KOPT-K1 (cell line): ENCODE data around the gene CALD1.

Source experiments
- H3K27ac ChIP-seq: fragments of 200-600 bp; sonication (generic); 2 replicates; pipeline ENCODE4 v1.5.1; 2016; ENCODE audit warnings: antibody characterized with exemption, mild to moderate bottlenecking, low read depth, low read length; ENCODE audit not compliant: poor library complexity, severe bottlenecking
- H3K36me3 ChIP-seq: fragments of 200-600 bp; sonication (generic); 2 replicates; pipeline ENCODE4 v1.5.1; 2017; ENCODE audit warnings: antibody characterized with exemption, mild to moderate bottlenecking, low read length, moderate library complexity; ENCODE audit not compliant: insufficient read depth
- H3K9me3 ChIP-seq: fragments of 200-600 bp; sonication (generic); 2 replicates; pipeline ENCODE4 v1.5.1; 2017; ENCODE audit warnings: antibody characterized with exemption, low read length, mild to moderate bottlenecking; ENCODE audit not compliant: insufficient read depth, poor library complexity, severe bottlenecking

CALD1 gene

GRCh38 chr7:134842886-134843430, 63.5 kb downstream of the CALD1 start:
- no peaks in the 10 kb centered on the region for H3K9me3 ChIP-seq
- no peak overlapping the region for H3K27ac ChIP-seq

GRCh38 chr7:134844200-134844599, 64.8 kb downstream of the CALD1 start:
- no peaks in the 10 kb centered on the region for H3K36me3 ChIP-seq
- no peak overlapping the region for H3K27ac ChIP-seq
- no peaks in the 10 kb centered on the region for H3K9me3 ChIP-seq

More at GRCh38 chr7:134842886-134843430, 63.5 kb downstream of the CALD1 start:
- no peaks in the 10 kb centered on the region for H3K36me3 ChIP-seq

GRCh38 chr7:134845461-134845860, 66.0 kb downstream of the CALD1 start:
- Histone ChIP-seq H3K9me3 (no peaks in the 10 kb centered on the region), H3K27ac (no peak overlapping the region), H3K36me3 (no peaks in the 10 kb centered on the region)

GRCh38 chr7:134847851-134848588, 68.6 kb downstream of the CALD1 start:
- Histone ChIP-seq H3K36me3 (no peaks in the 10 kb centered on the region), H3K9me3 (no peaks in the 10 kb centered on the region), H3K27ac (no peak overlapping the region)

GRCh38 chr7:134850066-134850465, 70.6 kb downstream of the CALD1 start:
- Histone ChIP-seq H3K9me3 (no peaks in the 10 kb centered on the region), H3K36me3 (no peaks in the 10 kb centered on the region), H3K27ac (no peak overlapping the region)

GRCh38 chr7:134851141-134851540, 71.7 kb downstream of the CALD1 start:
- Histone ChIP-seq H3K9me3 (no peaks in the 10 kb centered on the region), H3K27ac (no peak overlapping the region), H3K36me3 (no peaks in the 10 kb centered on the region)

- Histone ChIP-seq H3K9me3 (no peaks in the 10 kb centered on the region), H3K27ac (no peak overlapping the region), H3K36me3 (no peaks in the 10 kb centered on the region)
Observed at GRCh38 chr7:134852625-134853024, 73.2 kb downstream of the CALD1 start.

GRCh38 chr7:134854816-134855215, 75.4 kb downstream of the CALD1 start:
- H3K36me3 ChIP-seq = no peaks in the 10 kb centered on the region
- H3K9me3 ChIP-seq = no peaks in the 10 kb centered on the region
- H3K27ac ChIP-seq = no peak overlapping the region

- Histone ChIP-seq H3K9me3 (no peaks in the 10 kb centered on the region), H3K36me3 (no peaks in the 10 kb centered on the region), H3K27ac (no peak overlapping the region)
Observed at GRCh38 chr7:134855442-134855841, 76.0 kb downstream of the CALD1 start.

- H3K27ac ChIP-seq = no peak overlapping the region
- no peaks in the 10 kb centered on the region for H3K36me3 ChIP-seq
- H3K9me3 ChIP-seq = no peaks in the 10 kb centered on the region
Observed at GRCh38 chr7:134856091-134856490, 76.7 kb downstream of the CALD1 start.

- Histone ChIP-seq H3K9me3 (no peaks in the 10 kb centered on the region), H3K27ac (no peak overlapping the region), H3K36me3 (no peaks in the 10 kb centered on the region)
Observed at GRCh38 chr7:134856691-134857090, 77.3 kb downstream of the CALD1 start.

GRCh38 chr7:134857958-134858357, 78.5 kb downstream of the CALD1 start:
- Histone ChIP-seq H3K9me3 (no peaks in the 10 kb centered on the region), H3K36me3 (no peaks in the 10 kb centered on the region), H3K27ac (no peak overlapping the region)

- Histone ChIP-seq H3K9me3 (no peaks in the 10 kb centered on the region), H3K36me3 (no peaks in the 10 kb centered on the region), H3K27ac (no peak overlapping the region)
Observed at GRCh38 chr7:134859783-134860182, 80.3 kb downstream of the CALD1 start.

GRCh38 chr7:134865001-134865845, 85.8 kb downstream of the CALD1 start:
- Histone ChIP-seq H3K27ac (no peak overlapping the region), H3K36me3 (no peaks in the 10 kb centered on the region), H3K9me3 (no peaks in the 10 kb centered on the region)

- Histone ChIP-seq H3K27ac (no peak overlapping the region), H3K36me3 (no peaks in the 10 kb centered on the region)
Observed at GRCh38 chr7:134866617-134867016, 87.2 kb downstream of the CALD1 start.

More at GRCh38 chr7:134866617-134867016, 87.2 kb downstream of the CALD1 start:
- no peaks in the 10 kb centered on the region for H3K9me3 ChIP-seq
